Measurements from ENCODE around the gene FBXL5. TPM values are rescaled to one million over a fixed set of nuclear protein-coding genes. Genes with fewer than 3 reads are reported as not detected.

The FBXL5 gene
- total RNA-seq, 1 donor from 2014 or later: 54.4 TPM

GRCh38 chr4:15558561-15558960 lies 96.6 kb downstream of the FBXL5 start:
- H3K9me3 Mint-ChIP-seq (ENCODE audit: low read depth): no peaks in the 10 kb centered on the region
- H3K27me3 Mint-ChIP-seq (ENCODE audit: low read depth): no peaks in the 10 kb centered on the region
- H3K27ac Mint-ChIP-seq (ENCODE audit: unreplicated experiment): no peak overlapping the region
- peaks cover 32% of the 10 kb centered on the region for H3K36me3 Mint-ChIP-seq (ENCODE audit: low read depth)
- H3K4me1 Mint-ChIP-seq (ENCODE audit: low read depth): no peaks in the 10 kb centered on the region
- TF ChIP-seq CTCF (IDR thresholded peaks at IDR 0.05): no peak
- no peak overlapping the region for H3K4me3 Mint-ChIP-seq (ENCODE audit: unreplicated experiment)
- DNase-seq (ENCODE audit: low spot score): no peak

- Mint-ChIP-seq H3K36me3 (ENCODE audit: low read depth) (peaks cover 32% of the 10 kb centered on the region), H3K27ac (ENCODE audit: unreplicated experiment) (no peak overlapping the region), H3K27me3 (ENCODE audit: low read depth) (no peaks in the 10 kb centered on the region), H3K4me3 (ENCODE audit: unreplicated experiment) (no peak overlapping the region), H3K9me3 (ENCODE audit: low read depth) (no peaks in the 10 kb centered on the region), H3K4me1 (ENCODE audit: low read depth) (no peaks in the 10 kb centered on the region)
- TF ChIP-seq CTCF (IDR thresholded peaks at IDR 0.05): no peak
- DNase-seq (ENCODE audit: low spot score): no peak
These were observed 97.2 kb downstream of the FBXL5 start for GRCh38 chr4:15557786-15558550.

GRCh38 chr4:15556511-15557092 lies 98.6 kb downstream of the FBXL5 start:
- DNase-seq (ENCODE audit: low spot score): no peak
- peaks cover 29% of the 10 kb centered on the region for H3K36me3 Mint-ChIP-seq (ENCODE audit: low read depth)
- no peak for TF ChIP-seq CTCF (IDR thresholded peaks at IDR 0.05)
- no peaks in the 10 kb centered on the region for H3K4me1 Mint-ChIP-seq (ENCODE audit: low read depth)
- H3K27me3 Mint-ChIP-seq (ENCODE audit: low read depth): no peaks in the 10 kb centered on the region
- H3K27ac Mint-ChIP-seq (ENCODE audit: unreplicated experiment): no peak overlapping the region
- H3K4me3 Mint-ChIP-seq (ENCODE audit: unreplicated experiment): no peak overlapping the region
- no peaks in the 10 kb centered on the region for H3K9me3 Mint-ChIP-seq (ENCODE audit: low read depth)

Other genes with a start within 250 kb of the FBXL5 start
- 0.33 to 1.0 TPM (median 0.53 TPM) in 3 replicates for gene C1QTNF7, start 227.3 kb downstream of the FBXL5 start, total RNA-seq
- 18.6 to 31.5 TPM (median 19.2 TPM) in 3 replicates for gene CC2D2A, start 185.5 kb downstream of the FBXL5 start, total RNA-seq
- gene FAM200B, start 26.5 kb upstream of the FBXL5 start, total RNA-seq: 26.0 to 33.0 TPM (median 31.8 TPM) in 3 replicates
- gene BST1, start 47.7 kb upstream of the FBXL5 start, total RNA-seq: 0.45 TPM in 1 of 3 replicates, not detected in the others
- not detected in 3 replicates for gene CD38, start 123.0 kb upstream of the FBXL5 start, total RNA-seq